GM18526 (cell line): ENCODE results near the gene CADM3.

Experiments used
- POLR2A ChIP-seq: IDR thresholded peaks from 3 replicates; pipeline ENCODE4 v1.6.1; 2011; ENCODE audit not compliant: insufficient read length; ENCODE audit errors: extremely low read depth

Gene CADM3

DNA sequence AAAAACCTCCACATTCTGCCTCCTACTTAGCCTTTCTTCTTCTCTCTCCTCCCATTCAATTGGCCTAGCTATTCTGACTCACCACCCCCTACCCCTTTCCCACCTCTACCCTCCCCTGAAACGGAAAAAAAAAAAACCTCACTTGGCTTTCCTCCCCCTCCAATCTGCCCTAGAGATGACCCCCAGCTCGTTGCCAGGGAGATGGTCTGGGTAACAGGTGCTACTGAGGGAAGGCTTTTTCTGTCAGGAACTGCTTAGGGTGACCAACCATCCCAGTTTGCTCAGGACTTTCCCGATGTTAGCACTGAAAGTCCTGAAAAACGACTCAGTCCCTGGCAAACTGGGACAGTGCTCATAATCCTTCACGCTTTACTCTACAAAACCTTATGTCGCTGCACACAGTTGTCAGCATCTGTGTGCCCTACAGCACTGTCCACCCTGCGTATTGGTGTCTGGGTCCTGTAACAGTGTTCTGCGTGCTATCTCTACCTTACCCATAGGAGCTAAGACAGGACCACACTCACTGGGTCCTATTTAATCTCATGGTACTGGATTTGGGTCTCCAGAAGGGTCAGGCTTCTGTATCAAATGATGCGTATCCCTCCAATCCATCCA is 7.7 kb upstream of the CADM3 start:
- TF ChIP-seq POLR2A, result no peak

DNA sequence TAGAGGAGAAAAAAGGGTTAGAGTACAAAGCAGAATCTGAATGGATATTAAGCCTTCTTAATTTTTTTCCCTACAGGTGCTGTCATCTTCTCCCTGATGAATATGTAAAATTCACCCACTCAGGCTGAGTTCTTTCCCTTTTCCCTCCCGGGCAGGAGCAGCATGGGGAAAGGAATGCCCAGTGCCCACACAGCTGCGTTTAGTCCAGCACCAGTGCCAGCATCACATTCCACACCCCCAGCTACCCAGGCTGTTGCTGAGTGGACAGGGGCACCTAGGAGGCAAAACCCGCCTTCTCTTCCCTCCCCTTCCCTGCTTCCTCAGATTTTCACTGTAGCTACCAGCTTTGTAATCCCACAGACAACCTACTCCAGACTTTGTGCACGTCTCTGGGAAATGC is 3.4 kb upstream of the CADM3 start:
- TF ChIP-seq POLR2A, result no peak

DNA sequence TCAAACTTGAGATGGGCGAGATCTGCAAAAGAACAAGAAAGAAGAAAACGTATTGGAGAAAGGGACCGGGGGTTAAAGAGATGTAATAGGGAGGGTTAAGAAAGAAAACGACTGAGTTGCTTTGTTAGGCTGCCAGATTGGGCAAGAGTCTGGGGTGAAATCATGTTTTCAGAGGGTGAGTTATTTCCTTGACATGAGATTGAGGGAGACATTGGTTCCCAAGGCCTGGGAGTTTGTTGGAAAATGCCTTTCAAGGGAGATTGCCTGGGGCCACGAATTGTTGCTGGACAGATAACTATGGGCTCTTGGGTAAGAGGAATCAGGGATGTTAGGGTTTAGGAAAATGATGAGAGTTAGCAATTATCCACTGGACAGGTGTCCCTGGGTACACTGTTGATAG is 776 bp upstream of the CADM3 start:
- TF ChIP-seq POLR2A, result no peak

DNA sequence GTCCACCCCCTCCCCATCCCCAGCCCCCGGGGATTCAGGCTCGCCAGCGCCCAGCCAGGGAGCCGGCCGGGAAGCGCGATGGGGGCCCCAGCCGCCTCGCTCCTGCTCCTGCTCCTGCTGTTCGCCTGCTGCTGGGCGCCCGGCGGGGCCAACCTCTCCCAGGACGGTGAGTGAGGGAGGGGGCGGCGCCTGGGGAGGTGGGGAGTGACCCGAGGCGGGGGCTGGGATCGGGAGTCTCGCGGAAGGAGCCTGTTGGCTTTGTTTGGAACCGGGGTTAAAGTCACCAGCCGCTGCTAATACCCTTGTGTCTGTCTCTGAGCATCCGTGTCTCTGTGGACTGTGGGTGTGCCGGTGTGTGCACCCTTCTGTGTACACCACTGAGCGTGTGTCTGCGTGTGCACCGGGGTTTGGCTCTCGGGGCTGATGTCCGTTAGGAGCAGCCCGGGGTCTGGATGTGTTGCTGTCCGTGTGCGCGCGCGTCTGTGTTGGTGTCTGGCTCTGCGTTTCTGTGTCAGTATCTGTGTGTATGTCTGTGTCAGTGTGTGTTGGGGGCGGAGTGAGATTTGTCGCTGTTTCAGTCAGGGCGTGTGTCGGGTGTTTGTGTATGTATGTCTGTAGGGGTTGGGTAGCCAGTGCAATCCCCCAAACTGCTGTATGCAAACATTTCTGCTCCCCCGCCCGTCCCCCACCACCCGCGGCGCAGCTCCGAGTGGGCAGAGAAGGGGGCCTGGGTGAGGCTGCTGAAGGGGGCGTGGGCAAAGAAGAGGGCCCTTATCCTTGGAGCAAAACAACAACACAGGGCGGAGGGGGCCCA is 480 bp downstream of the CADM3 start:
- TF ChIP-seq POLR2A, result no peak

DNA sequence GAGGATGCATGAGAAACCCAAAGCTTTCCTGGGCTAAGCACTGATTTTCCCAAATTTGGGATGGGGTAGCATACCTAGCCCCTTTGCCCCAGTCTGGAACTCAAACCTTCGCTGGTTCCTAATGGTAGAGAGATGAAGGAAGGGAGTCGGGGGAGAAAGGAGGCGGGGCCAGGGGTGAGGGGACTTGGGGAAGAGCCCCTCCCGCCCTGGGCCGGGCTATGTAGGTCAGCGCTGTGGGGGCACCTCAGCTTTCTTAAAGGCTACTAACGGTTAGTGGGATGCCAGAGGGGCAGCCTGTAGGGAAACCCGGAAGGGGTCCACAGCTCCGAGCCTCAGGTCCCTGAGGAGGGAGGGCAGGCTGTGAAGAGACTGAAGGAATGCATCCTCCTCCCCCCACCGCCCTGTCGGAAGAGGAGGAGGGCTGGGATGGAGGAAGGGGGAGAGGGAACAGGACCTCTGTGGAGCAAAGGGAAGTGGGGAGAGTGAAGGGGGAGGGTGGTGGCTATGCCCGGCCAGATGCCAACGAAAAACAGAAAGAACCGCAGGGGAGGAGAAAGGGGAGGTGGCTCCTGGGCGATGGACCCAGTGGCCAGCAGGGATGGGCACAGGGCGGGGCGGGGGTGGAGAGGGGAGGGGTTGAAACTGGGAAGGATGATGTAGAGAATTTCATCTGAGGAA is 1.3 kb downstream of the CADM3 start:
- no peak for TF ChIP-seq POLR2A

DNA sequence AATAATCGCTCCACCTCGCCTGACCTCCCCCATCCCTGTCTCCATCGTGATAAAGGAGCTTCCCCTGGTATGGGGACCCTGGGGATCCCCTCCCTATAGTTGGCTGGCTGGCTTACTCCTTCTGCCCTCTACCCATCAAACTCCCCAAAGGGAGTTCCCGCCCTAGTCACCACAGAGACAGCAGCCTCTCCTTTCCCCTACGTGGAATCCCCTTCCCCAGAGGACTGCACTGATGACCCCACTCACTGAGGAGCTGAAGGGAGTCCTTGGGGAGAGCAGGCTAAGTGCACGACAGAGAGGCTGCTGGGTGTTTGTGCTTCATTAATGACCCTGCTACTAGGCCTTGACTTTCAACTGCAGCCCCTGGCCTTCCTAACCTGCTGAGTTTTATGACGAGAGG is 1.9 kb downstream of the CADM3 start:
- no peak for TF ChIP-seq POLR2A

DNA sequence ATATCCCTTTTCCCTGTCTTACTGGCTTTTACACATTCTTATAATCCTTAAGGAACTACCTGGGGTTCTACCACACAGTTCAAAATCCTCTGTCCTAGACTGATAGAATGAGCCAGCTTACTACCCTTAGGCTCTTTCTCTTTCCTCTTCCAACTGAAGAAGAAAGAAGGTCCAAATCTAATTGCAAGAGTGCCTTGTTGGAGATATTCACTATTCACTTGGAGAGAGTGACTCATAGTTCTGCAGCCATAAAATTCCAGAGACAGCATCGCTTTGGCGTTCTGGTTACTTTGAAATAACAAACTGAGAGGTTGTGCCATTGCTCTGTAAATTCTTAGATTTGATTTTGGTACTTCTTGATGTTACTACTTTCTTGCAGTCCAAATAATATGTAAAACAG is 4.2 kb downstream of the CADM3 start:
- TF ChIP-seq POLR2A, result no peak

DNA sequence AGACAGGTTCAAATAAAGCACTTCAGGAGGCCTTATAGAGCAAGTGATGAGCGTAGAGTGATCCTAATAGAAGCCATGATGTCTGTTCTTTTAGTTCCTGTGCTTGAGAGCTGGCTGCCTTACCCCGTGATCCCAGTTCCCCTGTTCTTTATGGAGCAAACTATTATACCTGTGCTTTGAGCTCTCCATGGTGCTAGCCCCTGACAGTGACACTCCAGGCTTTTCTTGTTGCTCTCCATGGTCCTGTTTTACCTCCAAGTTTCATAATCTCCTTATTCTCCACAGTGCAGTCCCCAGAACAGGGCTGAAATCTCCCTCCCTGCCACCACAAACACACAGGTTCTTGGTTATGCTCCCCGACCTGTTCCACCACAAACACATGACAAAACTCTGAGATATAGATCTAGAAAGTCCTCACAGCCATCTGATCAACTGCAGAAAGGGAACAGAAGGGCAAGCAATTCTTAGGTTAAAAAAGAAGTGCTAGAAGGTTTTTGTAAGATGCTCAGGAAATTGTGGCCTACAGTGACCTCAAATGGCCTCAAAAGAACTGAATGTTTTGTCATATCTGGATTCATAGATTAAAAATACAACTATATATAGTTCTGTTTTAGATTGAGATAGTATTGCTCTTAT is 6.0 kb downstream of the CADM3 start:
- no peak for TF ChIP-seq POLR2A

DNA sequence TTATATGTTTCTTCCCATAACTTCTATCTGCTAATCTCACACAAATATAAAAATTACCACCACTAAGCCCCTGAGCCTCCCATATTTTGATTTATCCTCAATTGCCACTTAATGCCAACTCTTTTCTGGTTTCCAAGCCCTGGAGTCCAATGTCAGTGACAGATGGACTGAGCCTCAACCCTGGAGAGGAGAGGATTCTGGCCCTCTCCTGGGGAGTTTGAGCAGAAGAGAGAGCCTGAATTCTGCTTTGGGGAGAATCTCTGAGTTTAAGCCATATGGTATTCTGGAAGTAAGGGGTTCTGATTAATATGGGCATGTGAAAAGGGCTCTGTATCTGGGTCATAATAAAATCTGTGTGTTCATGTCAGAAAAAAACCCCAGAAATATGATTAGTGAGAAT is 8.5 kb downstream of the CADM3 start:
- no peak for TF ChIP-seq POLR2A

DNA sequence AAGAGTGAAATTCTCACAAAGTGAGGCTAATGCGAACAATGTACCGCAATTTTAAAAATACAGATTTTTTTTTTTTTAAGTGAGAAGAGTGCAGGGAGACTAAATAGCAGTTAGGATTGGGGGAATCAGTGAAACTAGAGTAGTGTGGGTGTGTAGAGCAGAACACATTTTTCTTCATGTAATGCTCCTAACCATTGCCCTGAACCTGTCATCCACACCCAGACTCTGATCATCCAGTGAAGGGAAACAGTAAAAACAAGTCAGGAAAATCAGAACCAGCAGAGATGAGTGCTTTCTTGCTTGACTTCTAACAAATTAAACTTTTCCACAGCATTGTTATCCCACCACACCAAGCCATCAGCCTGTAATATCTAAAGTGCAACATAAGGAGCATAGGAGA is 9.1 kb downstream of the CADM3 start:
- no peak for TF ChIP-seq POLR2A

DNA sequence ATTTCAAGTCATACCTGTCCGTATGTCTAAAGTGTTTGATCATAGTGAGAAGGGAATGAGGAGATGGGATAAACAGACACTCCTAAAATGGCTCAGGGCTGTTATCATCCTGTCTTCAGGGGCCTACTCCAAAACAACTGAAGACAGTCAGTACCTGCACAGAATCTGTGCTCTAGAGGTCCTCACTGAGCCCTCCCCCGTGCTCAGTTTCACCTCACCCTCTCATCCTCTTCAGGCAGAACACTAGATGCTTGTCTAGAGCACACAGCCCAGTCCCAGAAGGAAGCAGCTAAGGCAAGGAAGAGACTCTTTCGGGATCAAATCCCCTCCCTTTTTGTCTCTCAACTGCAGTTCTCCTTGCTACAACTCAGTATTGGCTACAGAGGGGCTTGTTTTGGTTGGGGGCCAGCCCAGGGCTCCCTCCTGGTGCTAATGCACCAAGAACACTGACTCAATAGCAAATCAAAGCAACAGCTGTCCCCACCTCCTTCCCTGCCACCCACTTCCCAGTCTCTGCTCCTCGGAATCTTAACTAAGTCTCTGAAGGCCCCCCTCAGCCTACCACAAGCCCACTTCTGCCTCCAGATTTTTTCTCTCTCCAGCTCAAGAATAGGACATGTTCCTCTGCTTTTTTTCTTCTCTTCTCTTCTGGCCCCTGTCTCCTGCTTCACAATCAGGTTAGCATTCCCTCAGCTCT is 10.1 kb downstream of the CADM3 start:
- TF ChIP-seq POLR2A, result no peak

DNA sequence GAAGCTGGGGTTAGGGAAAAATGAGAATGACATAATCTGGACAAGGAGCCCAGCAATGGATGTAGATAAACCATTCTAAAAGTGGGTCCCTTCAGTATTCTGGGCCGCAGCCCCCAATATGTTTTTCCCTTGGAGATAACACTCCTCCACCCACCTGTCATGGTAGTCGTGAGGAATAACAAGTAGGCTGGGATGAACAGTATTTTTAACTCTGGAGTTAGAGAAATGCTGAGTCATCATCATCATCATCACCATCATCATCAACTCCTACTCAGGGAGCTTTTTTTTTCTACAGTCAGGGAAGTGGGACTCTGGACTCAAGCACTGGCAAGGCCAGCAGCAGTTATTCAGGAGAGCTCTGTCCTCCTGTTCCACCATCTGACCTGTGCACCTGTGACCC is 12.8 kb downstream of the CADM3 start:
- no peak for TF ChIP-seq POLR2A

DNA sequence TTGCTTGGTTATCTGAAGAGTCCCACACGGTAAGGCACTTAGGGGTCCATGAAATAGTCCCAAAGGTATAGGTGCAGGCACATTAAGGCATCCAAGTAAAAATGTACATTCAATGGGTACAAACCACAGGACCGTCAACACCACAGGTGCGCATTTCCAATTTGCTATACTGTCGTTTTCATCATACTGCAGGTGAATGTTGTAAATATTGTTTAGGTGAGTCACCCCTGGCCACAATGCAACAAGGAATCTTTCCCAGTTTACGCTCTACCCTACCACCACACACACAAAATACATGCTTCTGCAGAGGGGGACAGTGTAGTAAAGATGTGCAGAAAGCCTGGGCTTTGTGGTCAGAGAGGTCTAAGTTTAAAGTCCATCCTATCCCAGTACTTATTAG is 13.7 kb downstream of the CADM3 start:
- no peak for TF ChIP-seq POLR2A

DNA sequence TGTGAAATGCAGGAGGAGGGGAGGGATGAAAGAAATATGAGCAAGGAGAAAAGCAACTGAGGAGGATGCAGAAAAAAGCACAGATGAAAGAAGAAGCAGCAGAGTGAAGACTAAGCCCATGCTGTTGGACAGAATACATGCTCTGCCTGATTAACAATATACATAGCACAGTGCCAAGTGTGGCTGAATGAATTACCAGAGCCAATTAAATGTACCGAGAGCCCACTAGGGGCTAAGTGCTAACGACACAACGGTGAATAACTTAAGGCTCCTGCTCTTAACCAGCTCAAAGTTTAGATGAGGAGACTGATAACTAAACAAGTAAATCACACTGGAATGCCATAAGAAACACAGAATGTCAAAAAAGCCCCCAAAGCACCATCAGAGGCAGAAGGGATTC is 15.6 kb downstream of the CADM3 start:
- TF ChIP-seq POLR2A, result no peak

DNA sequence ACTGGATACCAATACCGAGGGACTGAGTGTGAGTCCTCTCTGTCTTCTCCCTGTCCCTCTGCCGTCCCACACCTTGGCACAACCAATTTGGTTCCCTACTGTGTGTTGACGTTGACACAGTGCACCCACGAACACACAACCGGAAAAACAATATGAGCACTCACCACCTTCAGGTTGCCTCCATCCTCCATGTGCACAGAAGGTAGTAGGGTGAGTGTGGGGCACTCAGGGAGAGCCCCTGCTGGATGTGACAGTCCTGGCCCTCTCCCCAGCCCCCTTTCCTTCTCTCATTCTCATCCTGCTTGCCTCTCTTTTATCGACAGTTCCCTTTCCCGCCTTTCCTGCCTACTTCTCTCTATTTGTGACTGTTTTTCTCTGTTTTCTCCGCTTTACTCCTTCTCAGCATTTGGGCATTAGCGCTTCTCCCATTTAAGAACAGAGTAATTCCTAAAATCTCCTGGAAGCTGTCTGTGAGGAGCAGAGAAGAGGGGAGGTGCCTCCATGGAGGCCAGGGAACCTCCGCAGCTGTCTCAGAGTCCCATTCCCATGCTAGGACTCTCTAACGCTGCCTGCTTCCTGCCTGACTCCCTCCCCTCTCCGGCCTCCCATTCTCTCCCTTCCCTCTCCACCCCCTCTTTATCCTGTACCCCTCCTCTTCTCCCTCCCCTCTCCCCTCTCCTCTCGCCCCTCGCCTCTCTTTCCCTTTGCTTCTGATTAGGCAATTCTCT is 16.4 kb downstream of the CADM3 start:
- no peak for TF ChIP-seq POLR2A
